ENCODE data around the gene ZNF579.
A peak's percentile ranks its signal among the peaks of the same experiment; 100 is the strongest.

The ZNF579 gene

DNA sequence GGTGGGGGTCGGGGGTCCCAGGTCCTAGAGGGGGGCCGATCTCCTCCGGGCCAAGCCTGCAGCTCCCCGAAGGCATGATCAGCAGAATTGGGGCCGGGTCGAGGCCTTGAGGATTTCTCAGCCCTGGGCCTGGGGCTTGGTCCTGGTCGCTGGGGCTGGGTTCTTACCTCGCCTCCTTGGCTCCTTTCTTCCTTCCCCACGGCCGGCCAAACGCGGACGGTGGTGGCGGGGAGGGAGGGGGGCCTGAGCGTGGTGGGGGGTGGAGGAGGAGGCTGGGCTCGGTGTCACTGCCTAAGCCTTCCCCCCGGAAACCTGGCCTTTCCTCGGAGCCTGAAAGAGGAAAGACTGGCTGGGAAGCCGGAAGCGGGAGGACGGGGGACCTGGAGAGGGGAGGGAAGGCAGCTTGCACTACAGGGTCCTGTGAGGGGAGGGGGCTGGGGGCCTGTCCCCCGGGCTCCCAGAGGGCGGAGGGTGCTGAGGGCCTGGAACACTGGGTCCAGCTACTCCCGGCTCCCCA is at the start of gene ZNF579:
Gene ZNF579 (minus strand): TSS at position 221 of the 517 bp plus-strand sequence. CDS start 1,209 bp downstream, outside the sequence.
- ATAC-seq (peak; percentile 80), DNase-seq (ENCODE audit: low spot score in 2 of 2) (peak; percentile 55 to 88)
- Mint-ChIP-seq H3K27ac (peak within 1 kb of the TSS; percentile 96), H3K36me3 (peaks cover 21% of the 10 kb centered on the region), H3K9me3 (no peaks in the 10 kb centered on the region), H3K4me3 (peak within 1 kb of the TSS; percentile 83), H3K4me1 (peaks cover 30% of the 10 kb centered on the region)

- peak overlapping the region; percentile 6 for H3K27ac Mint-ChIP-seq
- no peaks in the 10 kb centered on the region for H3K9me3 Mint-ChIP-seq
- peak; percentile 72 for ATAC-seq
- H3K4me1 Mint-ChIP-seq = peaks cover 33% of the 10 kb centered on the region
- peak in 1 of 2 donors; percentile 80 for DNase-seq (ENCODE audit: low spot score in 2 of 2)
- H3K4me3 Mint-ChIP-seq = peak overlapping the region; percentile 49
- peaks cover 30% of the 10 kb centered on the region for H3K36me3 Mint-ChIP-seq
Observed at GRCh38 chr19:55626350-55626749, 45.7 kb upstream of the ZNF579 start.

DNA sequence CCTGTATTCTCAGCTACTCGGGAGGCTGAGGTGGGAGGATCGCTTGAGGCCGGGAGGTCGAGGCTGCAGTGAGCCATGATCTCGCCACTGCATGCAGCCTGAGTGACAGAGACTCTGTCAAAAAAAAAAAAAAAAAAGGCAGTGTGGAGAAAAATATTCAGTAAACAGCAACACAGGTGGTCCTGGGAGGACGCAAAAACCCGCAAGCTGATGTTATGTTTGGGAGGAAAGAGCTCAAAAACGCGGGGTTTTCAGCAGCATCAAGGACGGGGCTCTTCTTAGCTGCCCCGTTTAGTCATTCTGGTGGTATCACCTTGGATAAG is 44.3 kb upstream of the ZNF579 start:
- Mint-ChIP-seq H3K9me3 (no peaks in the 10 kb centered on the region), H3K4me1 (peaks cover 33% of the 10 kb centered on the region), H3K36me3 (peaks cover 40% of the 10 kb centered on the region), H3K27ac (peak overlapping the region; percentile 95), H3K4me3 (peak overlapping the region; percentile 76)
- DNase-seq (ENCODE audit: low spot score in 2 of 2) = no peak
- no peak for ATAC-seq

DNA sequence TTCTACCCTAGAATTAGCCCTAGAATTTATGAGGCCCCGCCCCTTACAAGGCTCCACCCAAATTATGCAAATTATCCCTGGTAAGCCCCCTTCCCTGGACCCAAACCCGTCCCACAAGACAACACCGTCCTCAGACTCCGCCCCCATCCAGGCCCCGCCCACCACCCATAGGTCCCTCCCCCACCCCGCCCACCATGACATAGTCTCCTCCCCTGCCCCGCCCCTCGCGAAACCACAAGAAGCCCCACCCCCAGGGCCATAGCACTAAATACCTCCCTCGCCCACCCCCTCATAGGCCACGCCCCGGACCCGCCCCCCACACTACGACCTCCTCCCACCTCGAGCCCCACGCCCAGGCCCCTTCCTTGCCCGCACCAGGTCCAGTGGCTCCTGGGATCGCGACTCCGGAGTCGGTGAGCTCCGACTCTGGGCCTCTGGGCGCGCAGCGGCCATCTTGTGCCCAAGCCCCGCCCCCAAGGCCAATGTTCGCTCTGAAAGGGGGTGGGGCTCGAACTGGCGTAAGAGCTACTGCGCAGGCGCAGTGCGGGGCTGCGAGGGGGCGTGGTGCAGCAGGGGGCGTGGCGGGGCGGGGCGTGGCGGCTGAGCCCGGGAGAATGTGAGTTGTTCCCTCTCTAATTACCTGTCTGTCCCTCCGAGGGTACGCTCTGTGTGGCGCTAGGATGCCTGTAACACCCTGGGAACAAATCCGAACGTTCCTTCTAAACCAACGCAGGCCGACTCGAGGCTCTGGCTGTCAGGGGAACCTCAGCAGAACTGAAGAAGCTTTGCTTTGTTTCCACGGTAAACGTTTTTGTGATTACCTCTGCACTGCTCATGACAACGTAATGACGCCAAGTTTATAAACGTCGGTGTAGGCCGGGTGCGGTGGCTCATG is 43.7 kb upstream of the ZNF579 start, which contains the start of gene ZNF784:
Gene ZNF784 (minus strand): TSS at position 458 of the 895 bp plus-strand sequence. CDS start 5 bp downstream, at position 453.
- peak within 1 kb of the TSS; percentile 95 for H3K27ac Mint-ChIP-seq
- DNase-seq (ENCODE audit: low spot score in 2 of 2) (peak; percentile 98), ATAC-seq (peak; percentile 71)
- peak within 1 kb of the TSS; percentile 76 for H3K4me3 Mint-ChIP-seq
- H3K4me1 Mint-ChIP-seq = peaks cover 33% of the 10 kb centered on the region
- H3K9me3 Mint-ChIP-seq = no peaks in the 10 kb centered on the region
- peaks cover 45% of the 10 kb centered on the region for H3K36me3 Mint-ChIP-seq

GRCh38 chr19:55623561-55623960 is 42.9 kb upstream of the ZNF579 start:
- DNase-seq (ENCODE audit: low spot score in 2 of 2) = no peak
- Mint-ChIP-seq H3K27ac (peak overlapping the region; percentile 95), H3K36me3 (peaks cover 46% of the 10 kb centered on the region), H3K4me3 (peak overlapping the region; percentile 76), H3K9me3 (no peaks in the 10 kb centered on the region), H3K4me1 (peaks cover 33% of the 10 kb centered on the region)
- ATAC-seq = no peak

DNA sequence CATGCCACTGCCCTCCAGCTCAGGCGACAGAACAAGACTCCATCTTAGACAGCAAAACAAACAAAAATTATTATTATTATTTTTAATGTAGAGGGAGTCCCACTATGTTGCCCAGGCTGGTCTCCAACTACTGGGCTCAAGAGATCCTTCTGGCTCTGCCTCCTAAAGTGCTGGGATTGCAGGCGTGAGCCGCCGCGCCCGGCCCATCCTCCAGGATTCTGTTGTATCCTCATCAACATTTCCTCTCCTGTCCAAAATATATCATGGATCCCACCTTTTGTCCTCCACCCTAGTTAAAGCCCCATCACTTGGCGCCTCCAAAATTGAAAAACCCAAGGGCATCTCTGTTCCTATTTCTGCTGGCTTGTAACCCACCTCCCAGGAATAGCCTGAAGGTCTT is 42.5 kb upstream of the ZNF579 start:
- no peak for DNase-seq (ENCODE audit: low spot score in 2 of 2)
- Mint-ChIP-seq H3K36me3 (peaks cover 50% of the 10 kb centered on the region), H3K4me3 (no peak overlapping the region), H3K27ac (no peak overlapping the region), H3K9me3 (no peaks in the 10 kb centered on the region), H3K4me1 (peaks cover 33% of the 10 kb centered on the region)
- no peak for ATAC-seq

DNA sequence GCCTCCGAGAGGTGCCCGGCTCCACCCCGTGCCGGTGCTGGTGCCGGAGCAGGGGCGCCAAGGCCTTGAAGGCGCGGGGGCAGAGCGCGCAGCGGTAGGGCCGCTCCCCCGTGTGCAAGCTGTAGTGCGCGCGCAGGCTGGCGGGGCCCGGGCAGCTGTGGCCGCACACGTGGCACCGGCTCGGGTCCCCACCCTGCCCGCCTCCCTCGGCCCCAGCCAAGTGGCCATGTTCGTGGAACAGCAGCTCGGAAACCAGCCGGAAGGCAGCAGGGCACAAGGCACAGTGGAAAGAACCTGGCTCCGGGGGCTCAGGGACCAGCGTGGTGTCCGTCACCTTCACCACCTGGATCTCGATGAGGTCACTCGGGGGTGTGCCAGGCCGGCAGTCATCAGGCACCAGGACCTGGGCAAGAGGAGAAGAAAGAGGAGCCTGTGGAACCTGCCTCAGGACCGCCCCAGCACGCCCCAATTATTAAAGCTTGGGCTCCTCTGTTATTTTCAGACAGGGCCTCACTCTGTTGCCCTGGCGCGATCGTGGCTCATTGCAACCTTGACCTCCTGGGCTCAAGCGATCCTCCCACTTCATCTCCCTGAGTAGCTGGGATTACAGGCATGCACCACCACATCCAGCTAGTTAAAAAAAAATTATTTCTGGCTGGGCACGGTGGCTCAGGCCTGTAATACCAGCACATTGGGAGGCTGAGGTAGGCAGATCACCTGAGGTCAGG is 41.8 kb upstream of the ZNF579 start:
- H3K36me3 Mint-ChIP-seq = peaks cover 58% of the 10 kb centered on the region
- H3K4me3 Mint-ChIP-seq = no peak overlapping the region
- peaks cover 33% of the 10 kb centered on the region for H3K4me1 Mint-ChIP-seq
- no peak overlapping the region for H3K27ac Mint-ChIP-seq
- H3K9me3 Mint-ChIP-seq = no peaks in the 10 kb centered on the region
- ATAC-seq = no peak
- no peak for DNase-seq (ENCODE audit: low spot score in 2 of 2)

GRCh38 chr19:55621673-55622231 is 41.1 kb upstream of the ZNF579 start:
- Mint-ChIP-seq H3K9me3 (no peaks in the 10 kb centered on the region), H3K36me3 (peaks cover 62% of the 10 kb centered on the region), H3K4me1 (peaks cover 29% of the 10 kb centered on the region), H3K27ac (no peak overlapping the region), H3K4me3 (no peak overlapping the region)
- DNase-seq (ENCODE audit: low spot score in 2 of 2) = no peak
- no peak for ATAC-seq

DNA sequence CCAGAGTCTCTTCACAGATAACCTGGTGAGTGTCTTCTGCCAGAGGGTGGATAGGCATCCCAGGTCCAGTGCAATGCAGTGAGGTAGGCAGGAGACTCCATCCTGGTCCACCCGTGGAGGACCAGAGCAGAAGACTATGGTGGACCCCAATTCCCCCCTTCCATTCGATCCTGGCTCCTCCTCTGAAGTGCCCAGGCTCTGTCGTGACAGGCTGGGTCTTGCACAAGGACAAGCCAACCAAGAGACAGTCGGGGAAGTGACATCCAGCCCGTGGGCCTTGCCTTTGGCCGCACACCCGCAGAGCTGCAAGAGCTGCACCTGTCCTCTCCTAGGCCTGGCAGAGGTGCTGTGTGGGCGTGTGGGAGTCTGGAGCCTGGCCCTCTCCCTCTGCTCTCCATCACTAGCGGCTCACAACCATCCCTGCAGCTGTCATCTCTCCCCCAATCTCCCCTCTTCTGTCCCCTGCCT is 40.6 kb upstream of the ZNF579 start:
- peak overlapping the region; percentile 43 for H3K27ac Mint-ChIP-seq
- peaks cover 24% of the 10 kb centered on the region for H3K4me1 Mint-ChIP-seq
- no peak for ATAC-seq
- peaks cover 60% of the 10 kb centered on the region for H3K36me3 Mint-ChIP-seq
- no peak for DNase-seq (ENCODE audit: low spot score in 2 of 2)
- no peak overlapping the region for H3K4me3 Mint-ChIP-seq
- no peaks in the 10 kb centered on the region for H3K9me3 Mint-ChIP-seq

GRCh38 chr19:55620410-55621204 is 40.0 kb upstream of the ZNF579 start:
- DNase-seq (ENCODE audit: low spot score in 2 of 2) (no peak), ATAC-seq (peak; percentile 4)
- H3K27ac Mint-ChIP-seq = peak overlapping the region; percentile 43
- peaks cover 55% of the 10 kb centered on the region for H3K36me3 Mint-ChIP-seq
- no peaks in the 10 kb centered on the region for H3K9me3 Mint-ChIP-seq
- peaks cover 19% of the 10 kb centered on the region for H3K4me1 Mint-ChIP-seq
- no peak overlapping the region for H3K4me3 Mint-ChIP-seq

DNA sequence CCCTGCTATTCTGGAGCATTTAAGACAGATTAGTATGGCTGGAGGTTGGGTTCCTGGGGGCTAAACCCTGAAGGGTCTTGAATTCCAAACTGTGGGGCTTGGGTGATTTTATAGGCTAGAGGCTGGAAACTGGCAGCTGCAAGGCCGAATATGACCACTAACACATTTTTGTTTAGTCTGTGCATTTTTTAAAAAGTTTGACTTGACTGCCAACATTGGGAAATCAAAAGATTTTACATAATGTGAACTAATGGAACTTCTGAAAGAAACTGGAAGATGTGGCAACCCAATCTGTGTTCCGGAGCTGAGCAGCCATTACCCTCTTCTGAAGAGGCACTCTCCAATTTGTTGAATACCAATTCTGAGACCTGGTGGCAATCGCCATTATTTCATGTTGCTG is 38.6 kb upstream of the ZNF579 start:
- no peaks in the 10 kb centered on the region for H3K9me3 Mint-ChIP-seq
- H3K27ac Mint-ChIP-seq = no peak overlapping the region
- peaks cover 50% of the 10 kb centered on the region for H3K36me3 Mint-ChIP-seq
- DNase-seq (ENCODE audit: low spot score in 2 of 2) (no peak), ATAC-seq (no peak)
- peaks cover 10% of the 10 kb centered on the region for H3K4me1 Mint-ChIP-seq
- H3K4me3 Mint-ChIP-seq = no peak overlapping the region

DNA sequence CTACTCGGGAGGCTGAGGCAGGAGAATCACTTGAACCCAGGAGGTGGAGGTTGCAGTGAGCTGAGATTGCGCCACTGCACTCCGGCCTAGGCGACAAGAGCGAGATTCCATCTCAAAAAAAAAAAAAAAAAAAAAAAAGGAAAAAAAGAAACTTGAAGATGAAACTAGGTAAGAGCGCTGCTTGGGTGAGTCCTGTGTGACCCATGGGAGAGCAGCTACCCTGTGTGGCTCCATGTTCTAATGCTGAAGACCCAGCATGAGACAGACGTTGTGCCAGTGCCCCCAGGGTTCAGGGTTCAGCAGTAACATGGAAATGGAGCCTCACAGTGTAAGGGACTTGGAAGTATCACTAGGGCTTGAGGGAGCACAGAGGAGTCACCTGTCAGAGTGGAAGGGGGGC is 37.8 kb upstream of the ZNF579 start:
- no peaks in the 10 kb centered on the region for H3K9me3 Mint-ChIP-seq
- peaks cover 2% of the 10 kb centered on the region for H3K4me1 Mint-ChIP-seq
- H3K27ac Mint-ChIP-seq = no peak overlapping the region
- no peak for ATAC-seq
- no peak overlapping the region for H3K4me3 Mint-ChIP-seq
- no peak for DNase-seq (ENCODE audit: low spot score in 2 of 2)
- peaks cover 43% of the 10 kb centered on the region for H3K36me3 Mint-ChIP-seq

DNA sequence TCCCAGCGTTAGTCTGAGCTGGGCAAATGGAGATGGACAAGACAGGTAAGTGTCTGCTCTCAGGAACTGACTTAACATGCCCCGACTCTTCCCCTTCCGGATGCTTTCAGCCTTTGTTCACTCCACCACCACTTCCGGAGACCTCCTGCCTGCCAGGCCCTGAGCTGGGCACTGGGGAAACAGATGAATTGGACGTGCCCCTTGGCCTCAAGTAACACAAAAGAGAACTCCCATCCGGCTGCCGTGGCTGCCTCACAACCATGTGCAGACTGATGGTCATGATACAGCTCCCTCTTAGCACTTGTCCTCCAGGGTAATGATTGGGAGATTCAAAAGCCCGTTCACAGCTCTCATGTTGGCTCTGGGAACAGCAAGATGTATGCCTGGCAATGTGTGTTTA is 36.8 kb upstream of the ZNF579 start:
- Mint-ChIP-seq H3K36me3 (peaks cover 43% of the 10 kb centered on the region), H3K9me3 (no peaks in the 10 kb centered on the region), H3K4me3 (no peak overlapping the region), H3K27ac (no peak overlapping the region), H3K4me1 (peaks cover 9% of the 10 kb centered on the region)
- ATAC-seq = no peak
- DNase-seq (ENCODE audit: low spot score in 2 of 2) = no peak

- ATAC-seq (no peak), DNase-seq (ENCODE audit: low spot score in 2 of 2) (no peak)
- H3K4me3 Mint-ChIP-seq = no peak overlapping the region
- H3K4me1 Mint-ChIP-seq = peaks cover 17% of the 10 kb centered on the region
- peaks cover 43% of the 10 kb centered on the region for H3K36me3 Mint-ChIP-seq
- no peaks in the 10 kb centered on the region for H3K9me3 Mint-ChIP-seq
- H3K27ac Mint-ChIP-seq = no peak overlapping the region
Observed at GRCh38 chr19:55616395-55616875, 35.8 kb upstream of the ZNF579 start.

Data from stimulated activated effector memory CD8-positive, alpha-beta T cell treated with anti-CD3 and anti-CD28 coated beads, Interleukin-12 subunit alpha, Interleukin-12 subunit beta, amount 100 ng/mL, for 72 hours (primary cell).